KMS-11 (cell line): ENCODE results near the gene SMIM9.
A peak's percentile ranks its signal among the peaks of the same experiment; 100 is the strongest.

Experiments
- H2AFZ ChIP-seq: fragments of 200-600 bp; sonication (generic); 2 replicates; pipeline ENCODE4 v1.6.1; 2016; ENCODE audit warnings: antibody characterized with exemption, mixed run types, low read depth
- H3K27ac ChIP-seq: fragments of 200-600 bp; sonication (generic); 2 replicates; pipeline ENCODE4 v1.6.1; 2016; ENCODE audit warnings: mild to moderate bottlenecking, mixed run types
- H3K27me3 ChIP-seq: fragments of 200-600 bp; sonication (generic); 2 replicates; pipeline ENCODE4 v1.6.1; 2017; ENCODE audit warnings: mild to moderate bottlenecking, low read depth, mixed run types, moderate library complexity; ENCODE audit not compliant: insufficient read depth
- H3K36me3 ChIP-seq: fragments of 200-600 bp; sonication (generic); 2 replicates; pipeline ENCODE4 v1.6.1; 2017; ENCODE audit warnings: mild to moderate bottlenecking, mixed run types; ENCODE audit not compliant: insufficient read depth
- H3K4me1 ChIP-seq: fragments of 200-600 bp; sonication (generic); 2 replicates; pipeline ENCODE4 v1.6.1; 2016; ENCODE audit warnings: mild to moderate bottlenecking, low read depth, mixed run types; ENCODE audit not compliant: poor library complexity, severe bottlenecking
- H3K4me2 ChIP-seq: fragments of 200-600 bp; sonication (generic); 2 replicates; pipeline ENCODE4 v1.7.0; 2016; ENCODE audit warnings: mild to moderate bottlenecking, mixed run types
- H3K4me3 ChIP-seq: fragments of 200-600 bp; sonication (generic); IDR thresholded peaks from 2 replicates; pipeline ENCODE4 v1.6.1; 2017; ENCODE audit warnings: low read depth, low read length, mixed read lengths; ENCODE audit not compliant: insufficient read depth
- H3K79me2 ChIP-seq: fragments of 200-600 bp; sonication (generic); 2 replicates; pipeline ENCODE4 v1.6.1; 2016; ENCODE audit warnings: low read depth, mixed run types; ENCODE audit not compliant: insufficient read depth
- H3K9ac ChIP-seq: fragments of 200-600 bp; sonication (generic); 2 replicates; pipeline ENCODE4 v1.6.1; 2016; ENCODE audit warnings: mild to moderate bottlenecking, mixed run types
- H4K20me1 ChIP-seq: fragments of 200-600 bp; sonication (generic); 2 replicates; pipeline ENCODE4 v1.6.1; 2016; ENCODE audit warnings: mild to moderate bottlenecking, mixed run types; ENCODE audit not compliant: insufficient read depth
- TF ChIP-seq, protein P1 (sequence below): fragments of 200-600 bp; sonication (generic); conservative IDR thresholded peaks from 2 replicates; pipeline ENCODE4 v1.6.1; 2017; ENCODE audit warnings: low read depth, mild to moderate bottlenecking, antibody characterized with exemption, low read length, moderate library complexity, mixed read lengths

SMIM9 gene

DNA sequence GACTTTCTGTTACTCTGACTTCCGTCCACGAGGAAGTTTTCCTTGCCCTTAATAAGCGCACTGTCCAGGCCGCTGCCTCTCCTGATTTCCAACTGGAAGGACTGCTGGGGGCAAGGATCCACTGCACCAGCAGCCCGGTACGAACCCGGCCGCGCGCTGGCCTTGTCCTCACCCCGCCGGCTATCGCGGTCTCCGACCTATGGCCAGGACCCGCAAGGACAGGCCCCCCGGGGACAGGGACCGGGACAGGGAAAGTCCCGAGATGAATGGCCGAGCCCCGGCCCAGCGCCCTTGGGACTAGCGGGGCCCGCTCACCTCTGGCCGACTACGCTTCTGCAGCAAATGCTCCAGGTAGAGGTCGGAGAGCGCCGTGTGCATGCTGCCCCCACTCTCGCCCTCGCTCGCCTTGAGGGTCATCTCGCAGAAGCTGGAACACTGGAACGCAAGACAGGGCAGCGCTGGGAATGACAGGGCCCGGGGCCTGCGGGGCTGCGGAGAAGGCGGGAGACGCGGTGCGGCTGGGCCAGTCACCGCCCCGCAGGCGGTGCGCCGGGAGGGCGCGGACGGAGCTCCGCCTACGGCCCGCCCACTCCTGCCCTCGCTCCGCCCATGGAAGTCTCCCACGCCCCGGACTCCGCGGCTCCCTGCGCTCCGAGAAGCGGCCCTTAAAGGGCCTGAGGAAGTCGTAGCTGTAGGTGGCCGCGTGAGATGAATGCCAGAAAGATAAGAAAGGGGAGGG lies 29.3 kb downstream of the SMIM9 start, which contains the start of gene MPP1:
Gene MPP1, minus strand, starts transcription at position 529 of the 739 bp plus-strand sequence. Its CDS starts 112 bp downstream, at position 417.
- Histone ChIP-seq H3K4me3 (no peak within 1 kb of the TSS), H3K9ac (no peak within 1 kb of the TSS; the same call in 1 of the 2 replicates), H3K27me3 (no peaks in the 10 kb centered on the region), H3K36me3 (no peaks in the 10 kb centered on the region), H2AFZ (peak within 1 kb of the TSS; percentile 52), H4K20me1 (no peaks in the 10 kb centered on the region), H3K4me2 (peak within 1 kb of the TSS; percentile 73; the same call in 1 of the 2 replicates), H3K79me2 (no peaks in the 10 kb centered on the region), H3K27ac (no peak within 1 kb of the TSS), H3K4me1 (peaks cover 3% of the 10 kb centered on the region)
- TF ChIP-seq, protein P1, sequence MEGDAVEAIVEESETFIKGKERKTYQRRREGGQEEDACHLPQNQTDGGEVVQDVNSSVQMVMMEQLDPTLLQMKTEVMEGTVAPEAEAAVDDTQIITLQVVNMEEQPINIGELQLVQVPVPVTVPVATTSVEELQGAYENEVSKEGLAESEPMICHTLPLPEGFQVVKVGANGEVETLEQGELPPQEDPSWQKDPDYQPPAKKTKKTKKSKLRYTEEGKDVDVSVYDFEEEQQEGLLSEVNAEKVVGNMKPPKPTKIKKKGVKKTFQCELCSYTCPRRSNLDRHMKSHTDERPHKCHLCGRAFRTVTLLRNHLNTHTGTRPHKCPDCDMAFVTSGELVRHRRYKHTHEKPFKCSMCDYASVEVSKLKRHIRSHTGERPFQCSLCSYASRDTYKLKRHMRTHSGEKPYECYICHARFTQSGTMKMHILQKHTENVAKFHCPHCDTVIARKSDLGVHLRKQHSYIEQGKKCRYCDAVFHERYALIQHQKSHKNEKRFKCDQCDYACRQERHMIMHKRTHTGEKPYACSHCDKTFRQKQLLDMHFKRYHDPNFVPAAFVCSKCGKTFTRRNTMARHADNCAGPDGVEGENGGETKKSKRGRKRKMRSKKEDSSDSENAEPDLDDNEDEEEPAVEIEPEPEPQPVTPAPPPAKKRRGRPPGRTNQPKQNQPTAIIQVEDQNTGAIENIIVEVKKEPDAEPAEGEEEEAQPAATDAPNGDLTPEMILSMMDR = no peak

DNA sequence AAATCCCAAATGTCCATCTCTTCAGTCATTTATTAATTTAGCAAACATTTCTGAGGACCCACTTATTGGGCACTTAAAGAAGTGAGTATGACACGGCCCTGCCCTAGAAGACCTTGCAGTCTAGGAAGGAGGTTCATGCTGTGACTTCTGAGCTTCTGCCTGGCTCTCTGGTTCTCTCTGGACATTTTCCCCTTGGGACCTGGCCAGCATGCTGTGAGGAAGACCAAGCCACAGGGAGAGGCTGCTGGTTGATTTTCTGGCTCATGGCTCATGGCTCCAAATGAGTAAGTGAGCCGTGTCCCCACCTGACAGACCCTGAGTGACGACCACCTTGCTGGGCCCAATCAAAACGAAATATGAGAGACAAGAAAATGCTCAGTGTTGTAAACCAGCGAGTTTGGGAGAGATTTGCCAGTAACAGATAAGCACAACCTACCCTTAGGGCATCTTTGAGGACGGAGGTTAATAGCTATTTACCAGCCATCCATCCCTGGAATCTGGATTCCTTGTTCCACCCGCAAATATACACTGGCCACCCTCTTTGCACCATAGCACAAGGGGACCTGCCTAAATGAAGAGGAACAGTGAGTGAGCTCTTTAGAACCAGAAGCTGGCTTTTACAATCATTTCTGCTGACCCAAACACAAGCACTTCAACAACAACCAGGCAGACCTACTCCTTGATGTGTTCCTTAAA lies 30.1 kb downstream of the SMIM9 start:
- H3K36me3 ChIP-seq = no peaks in the 10 kb centered on the region
- TF ChIP-seq, protein P1 = no peak
- no peaks in the 10 kb centered on the region for H4K20me1 ChIP-seq
- H2AFZ ChIP-seq = peak overlapping the region; percentile 52
- H3K4me2 ChIP-seq = peak overlapping the region; percentile 73; the same call in 1 of the 2 replicates
- no peak overlapping the region for H3K9ac ChIP-seq
- no peak overlapping the region for H3K27ac ChIP-seq
- H3K27me3 ChIP-seq = no peaks in the 10 kb centered on the region
- H3K4me1 ChIP-seq = peaks cover 3% of the 10 kb centered on the region
- no peaks in the 10 kb centered on the region for H3K79me2 ChIP-seq
- no peak overlapping the region for H3K4me3 ChIP-seq

DNA sequence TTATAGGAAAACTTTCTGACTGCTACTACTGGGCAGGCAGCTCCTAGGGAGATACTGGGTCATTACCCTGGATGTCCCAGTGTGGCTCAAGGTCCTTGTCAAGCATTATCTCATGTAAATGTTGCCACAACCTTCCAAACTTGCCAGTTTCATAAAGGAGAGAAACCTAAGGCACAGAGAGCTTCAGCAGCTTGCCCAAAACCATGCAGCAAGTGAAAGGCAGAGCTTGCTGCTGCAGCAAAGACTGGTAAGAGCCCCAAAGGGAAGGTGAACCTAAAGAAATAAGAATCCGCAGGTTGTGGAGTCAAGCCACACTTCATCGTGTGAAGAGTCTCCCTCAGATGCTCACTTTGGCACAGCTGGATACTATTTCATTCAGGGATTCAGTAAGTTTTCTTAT lies 31.5 kb downstream of the SMIM9 start:
- no peak overlapping the region for H3K9ac ChIP-seq
- H3K4me1 ChIP-seq = peaks cover 3% of the 10 kb centered on the region
- H4K20me1 ChIP-seq = no peaks in the 10 kb centered on the region
- no peaks in the 10 kb centered on the region for H3K36me3 ChIP-seq
- no peaks in the 10 kb centered on the region for H3K79me2 ChIP-seq
- H3K4me2 ChIP-seq = no peak overlapping the region
- no peak overlapping the region for H3K27ac ChIP-seq
- H3K4me3 ChIP-seq = no peak overlapping the region
- no peak overlapping the region for H2AFZ ChIP-seq
- TF ChIP-seq, protein P1 = no peak
- no peaks in the 10 kb centered on the region for H3K27me3 ChIP-seq

DNA sequence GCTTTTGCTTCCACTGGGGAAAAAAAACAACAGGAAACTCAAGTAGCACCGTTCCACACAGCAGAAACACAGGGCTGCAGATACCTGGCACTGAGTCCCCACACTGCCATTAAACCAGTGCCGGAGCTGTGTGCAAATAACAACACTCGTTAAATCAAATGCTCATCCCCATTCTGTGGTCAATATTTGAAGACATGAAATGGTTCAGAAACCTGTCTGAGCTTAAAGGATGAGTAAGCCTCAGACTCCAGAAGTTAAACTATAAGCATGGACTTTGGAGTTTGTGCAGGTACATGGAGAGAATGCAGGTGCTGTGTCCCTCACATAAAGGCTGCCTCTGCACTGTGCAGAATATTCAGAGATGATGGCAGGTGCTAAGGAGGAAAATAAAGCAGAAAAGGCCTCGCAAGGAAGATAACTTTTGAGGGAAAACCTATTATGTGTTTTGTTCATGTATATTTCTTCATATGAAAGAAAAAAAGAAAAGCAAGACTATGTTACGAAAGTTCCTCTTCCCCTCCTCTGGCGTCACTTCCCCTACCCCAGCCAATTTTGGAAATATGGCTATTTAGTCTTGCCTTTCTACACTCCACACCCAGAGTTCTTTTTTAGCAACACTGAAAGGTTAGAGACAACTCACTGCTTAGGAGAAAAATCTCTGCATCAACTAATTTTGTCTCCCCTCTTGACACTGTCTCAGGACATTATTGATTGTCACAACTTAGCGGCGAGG lies 33.8 kb downstream of the SMIM9 start:
- TF ChIP-seq, protein P1 = no peak
- H4K20me1 ChIP-seq = no peaks in the 10 kb centered on the region
- no peaks in the 10 kb centered on the region for H3K27me3 ChIP-seq
- no peak overlapping the region for H2AFZ ChIP-seq
- no peaks in the 10 kb centered on the region for H3K79me2 ChIP-seq
- H3K36me3 ChIP-seq = no peaks in the 10 kb centered on the region
- H3K4me1 ChIP-seq = no peaks in the 10 kb centered on the region
- no peak overlapping the region for H3K27ac ChIP-seq
- H3K4me3 ChIP-seq = no peak overlapping the region
- H3K9ac ChIP-seq = no peak overlapping the region
- H3K4me2 ChIP-seq = no peak overlapping the region
